Measurements from ENCODE around the gene USF1.

DNA sequence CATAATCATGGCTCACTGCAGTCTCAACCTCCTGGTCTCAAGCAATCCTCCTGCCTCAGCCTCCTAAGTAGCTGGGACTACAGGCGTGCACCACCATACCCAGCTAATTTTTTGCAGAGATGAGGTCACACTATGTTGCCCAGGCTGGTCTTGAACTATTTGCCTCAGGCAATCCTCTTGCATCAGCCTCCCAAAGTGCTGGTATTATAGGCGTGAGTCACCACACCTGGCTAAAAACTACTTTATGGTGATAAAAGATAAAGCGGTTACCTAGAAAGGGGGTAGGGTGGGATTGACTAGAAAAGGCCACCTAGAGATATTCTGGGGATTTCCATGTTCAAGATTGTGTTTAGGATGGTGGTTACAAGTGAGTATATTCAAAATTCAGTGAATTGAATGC lies 12.0 kb downstream of the USF1 start:
- TF ChIP-seq, protein P1, sequence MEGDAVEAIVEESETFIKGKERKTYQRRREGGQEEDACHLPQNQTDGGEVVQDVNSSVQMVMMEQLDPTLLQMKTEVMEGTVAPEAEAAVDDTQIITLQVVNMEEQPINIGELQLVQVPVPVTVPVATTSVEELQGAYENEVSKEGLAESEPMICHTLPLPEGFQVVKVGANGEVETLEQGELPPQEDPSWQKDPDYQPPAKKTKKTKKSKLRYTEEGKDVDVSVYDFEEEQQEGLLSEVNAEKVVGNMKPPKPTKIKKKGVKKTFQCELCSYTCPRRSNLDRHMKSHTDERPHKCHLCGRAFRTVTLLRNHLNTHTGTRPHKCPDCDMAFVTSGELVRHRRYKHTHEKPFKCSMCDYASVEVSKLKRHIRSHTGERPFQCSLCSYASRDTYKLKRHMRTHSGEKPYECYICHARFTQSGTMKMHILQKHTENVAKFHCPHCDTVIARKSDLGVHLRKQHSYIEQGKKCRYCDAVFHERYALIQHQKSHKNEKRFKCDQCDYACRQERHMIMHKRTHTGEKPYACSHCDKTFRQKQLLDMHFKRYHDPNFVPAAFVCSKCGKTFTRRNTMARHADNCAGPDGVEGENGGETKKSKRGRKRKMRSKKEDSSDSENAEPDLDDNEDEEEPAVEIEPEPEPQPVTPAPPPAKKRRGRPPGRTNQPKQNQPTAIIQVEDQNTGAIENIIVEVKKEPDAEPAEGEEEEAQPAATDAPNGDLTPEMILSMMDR (IDR thresholded peaks at IDR 0.05 in 4 of 5, conservative IDR thresholded peaks at IDR 0.05 in 1 of 5): no peak
- TF ChIP-seq POLR2A (IDR thresholded peaks at IDR 0.05): no peak

Data from gastrocnemius medialis (tissue), 4 donors.